Measurements from ENCODE around the gene UBC.

GRCh38 chr12:124878795-124879516, 35.5 kb downstream of the UBC start:
- TF ChIP-seq CTCF (IDR thresholded peaks at IDR 0.05) (no peak), EZH2 (IDR thresholded peaks at IDR 0.05; ENCODE audit: borderline replicate concordance, insufficient read depth, low read depth, low read length, poor library complexity, severe bottlenecking) (no peak)
